HG02840 (cell line): Measurements from ENCODE around the gene UBXN6.

ENCODE experiments used
- ATAC-seq: cut with Tn5 transposase; IDR thresholded peaks from one replicate; pipeline ENCODE4 v1.9.1; 2021; ENCODE audit warnings: mild to moderate bottlenecking, moderate library complexity, moderate number of reproducible peaks; ENCODE audit not compliant: unreplicated experiment, low FRiP score

UBXN6 gene

GRCh38 chr19:4443188-4443587 is 14.4 kb downstream of the UBXN6 start:
- ATAC-seq: no peak

DNA sequence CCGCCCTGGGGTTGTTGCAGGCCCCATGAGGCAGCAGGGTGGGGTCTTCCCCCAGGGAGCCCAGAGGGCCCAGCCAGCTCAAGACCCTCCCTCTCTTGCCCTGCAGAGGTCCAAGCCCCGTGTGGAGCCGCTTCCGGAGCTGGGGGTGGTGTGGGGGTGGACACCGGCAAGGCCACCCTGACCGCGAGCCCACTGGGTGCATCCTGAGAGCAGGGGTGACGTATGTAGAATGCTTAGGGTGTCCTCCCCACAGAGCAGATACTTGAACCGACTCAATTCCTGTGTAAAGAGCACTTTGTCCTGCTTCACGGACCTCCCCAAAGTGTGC is 14.8 kb downstream of the UBXN6 start:
- no peak for ATAC-seq

DNA sequence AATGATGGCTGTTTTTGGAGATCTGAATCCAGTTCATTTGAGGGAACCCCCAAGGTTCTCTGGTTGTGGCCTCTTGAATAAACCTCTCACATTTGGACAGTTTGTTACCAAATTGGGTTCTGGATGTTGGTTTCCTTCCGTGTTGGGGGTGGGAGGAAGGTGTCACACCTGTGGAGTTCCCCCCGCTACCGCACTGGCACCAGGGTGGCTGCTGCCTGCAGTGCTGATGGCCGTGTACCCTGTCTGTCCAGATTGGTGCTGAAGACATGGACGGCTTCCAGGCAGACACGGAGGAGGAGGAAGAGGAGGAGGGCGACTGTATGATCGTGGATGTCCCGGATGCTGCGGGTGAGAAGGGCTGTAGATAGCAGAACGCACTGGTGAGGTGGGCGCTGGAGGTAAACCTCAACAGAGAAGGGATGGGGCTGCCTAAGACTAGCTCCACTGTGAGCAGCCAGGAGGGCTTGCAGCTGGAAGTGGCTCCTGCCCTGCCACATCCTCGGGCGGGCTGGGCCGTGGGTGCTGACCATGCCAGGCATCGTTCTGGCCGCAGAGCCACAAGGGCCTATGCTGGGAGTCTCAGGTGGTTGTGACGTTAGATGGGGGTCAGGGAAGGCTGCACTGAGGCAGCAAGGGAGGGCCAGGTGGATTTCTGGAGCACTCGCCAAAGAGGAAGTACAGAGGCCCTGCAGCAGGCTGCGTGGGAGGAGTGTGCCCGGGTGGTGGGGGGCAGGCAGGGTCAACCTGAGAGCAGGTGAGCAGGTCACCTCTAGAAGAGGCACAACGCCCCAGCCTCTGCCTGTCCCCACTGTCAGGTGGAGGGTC is 15.4 kb downstream of the UBXN6 start:
- no peak for ATAC-seq

GRCh38 chr19:4439243-4439642 is 18.4 kb downstream of the UBXN6 start:
- no peak for ATAC-seq

- ATAC-seq: no peak
Observed at GRCh38 chr19:4437103-4437502, 20.5 kb downstream of the UBXN6 start.

GRCh38 chr19:4436231-4436630 is 21.4 kb downstream of the UBXN6 start:
- ATAC-seq: no peak

- no peak for ATAC-seq
Observed at GRCh38 chr19:4434391-4434790, 23.2 kb downstream of the UBXN6 start.

DNA sequence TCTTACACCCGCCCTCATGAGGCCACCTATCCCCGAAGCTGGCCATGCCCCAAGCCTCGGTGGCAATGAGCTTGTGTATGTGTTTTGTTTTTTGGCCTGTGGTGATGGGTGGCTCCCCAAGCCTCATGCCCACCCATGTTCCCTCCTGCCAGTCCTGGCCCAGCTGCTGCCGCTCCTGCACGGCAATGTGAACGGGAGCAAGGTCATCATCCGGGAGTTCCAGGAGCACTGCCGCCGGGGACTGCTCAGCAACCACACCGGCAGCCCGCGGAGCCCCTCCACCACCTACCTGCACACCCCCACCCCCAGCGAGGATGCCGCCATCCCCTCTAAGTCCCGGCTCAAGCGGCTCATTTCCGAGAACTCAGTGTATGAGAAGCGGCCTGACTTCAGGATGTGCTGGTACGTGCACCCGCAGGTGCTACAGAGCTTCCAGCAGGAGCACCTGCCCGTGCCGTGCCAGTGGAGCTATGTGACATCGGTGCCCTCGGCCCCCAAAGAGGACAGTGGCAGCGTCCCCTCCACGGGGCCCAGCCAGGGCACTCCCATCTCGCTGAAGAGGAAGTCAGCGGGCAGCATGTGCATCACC is 24.6 kb downstream of the UBXN6 start:
- ATAC-seq: no peak

GRCh38 chr19:4431808-4432674 is 25.6 kb downstream of the UBXN6 start:
- no peak for ATAC-seq

DNA sequence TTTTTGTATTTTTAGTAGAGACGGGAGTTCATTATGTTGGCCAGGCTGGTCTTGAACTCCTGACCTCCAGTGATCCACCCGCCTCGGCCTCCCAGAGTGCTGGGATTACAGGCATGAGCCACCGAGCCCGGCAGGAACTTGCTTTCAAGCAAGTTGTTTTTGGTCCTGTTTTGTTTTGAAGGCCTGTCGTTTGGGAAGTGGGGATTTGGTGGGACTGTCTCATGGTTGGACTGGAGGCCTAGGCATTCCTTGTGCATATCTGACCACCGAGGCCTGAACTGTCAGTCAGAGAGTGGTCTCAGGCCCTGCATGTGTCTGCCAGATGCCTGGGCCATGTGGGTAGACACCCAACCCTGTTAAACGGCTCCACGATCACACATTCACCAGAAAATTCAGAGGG is 26.3 kb downstream of the UBXN6 start:
- ATAC-seq: no peak

DNA sequence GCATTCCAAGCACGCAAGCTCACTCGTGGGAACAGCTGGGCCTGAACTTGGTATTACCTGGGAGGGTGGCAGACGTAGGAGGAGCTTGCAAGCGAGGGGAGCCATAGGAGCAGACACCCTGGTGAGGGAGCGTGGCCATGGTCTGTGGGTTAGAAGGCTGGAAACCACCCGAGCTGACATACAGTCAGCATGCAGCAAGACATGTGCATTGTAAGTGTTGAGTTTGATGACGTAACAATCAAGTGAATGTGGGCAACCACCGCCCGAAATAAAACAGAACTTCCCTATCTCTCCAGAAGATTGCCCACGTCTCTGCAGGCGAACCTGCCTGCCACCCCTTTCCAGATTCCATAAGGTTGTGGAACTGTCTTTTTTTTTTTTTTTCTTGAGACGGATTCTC is 26.8 kb downstream of the UBXN6 start:
- no peak for ATAC-seq

DNA sequence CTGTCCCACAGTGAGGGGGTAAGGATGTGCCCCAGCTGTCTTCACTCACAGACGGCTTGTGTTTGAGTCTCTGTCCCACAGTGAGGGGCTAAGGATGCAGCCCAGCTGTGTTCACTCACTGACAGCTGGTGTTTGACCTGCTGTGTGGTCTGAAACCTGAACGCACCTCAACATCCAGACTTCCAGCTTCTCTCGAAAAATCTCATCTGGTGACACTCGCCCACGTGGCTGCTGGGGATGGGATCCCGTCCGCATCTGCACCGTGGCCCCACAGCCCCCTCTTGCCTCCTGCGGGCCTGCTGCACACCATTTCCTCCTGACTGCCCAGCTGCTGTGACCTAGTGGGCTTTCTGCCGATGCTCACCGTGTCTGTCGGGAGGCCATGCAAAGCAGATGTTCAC is 27.8 kb downstream of the UBXN6 start:
- no peak for ATAC-seq

DNA sequence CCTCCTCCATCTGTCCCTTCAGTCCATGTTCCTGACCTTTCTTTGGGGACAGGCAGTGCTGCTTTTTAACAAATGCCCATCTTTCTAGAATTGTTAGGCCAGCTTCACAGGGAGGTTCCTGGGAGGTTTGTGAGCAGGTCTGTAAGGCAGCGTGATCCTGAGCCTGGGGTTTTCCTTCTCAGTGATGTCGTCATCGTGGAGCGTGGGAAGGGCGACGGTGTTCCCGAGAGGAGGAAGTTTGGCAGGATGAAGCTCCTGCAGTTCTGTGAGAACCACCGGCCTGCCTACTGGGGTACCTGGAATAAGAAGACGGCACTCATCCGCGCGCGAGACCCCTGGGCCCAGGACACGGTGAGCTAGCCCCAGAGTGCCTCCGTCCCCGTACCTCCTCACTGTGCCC is 28.3 kb downstream of the UBXN6 start:
- no peak for ATAC-seq

- ATAC-seq: no peak
Observed at GRCh38 chr19:4428326-4428975, 29.1 kb downstream of the UBXN6 start.

GRCh38 chr19:4425537-4425936 is 32.1 kb downstream of the UBXN6 start:
- ATAC-seq: no peak

GRCh38 chr19:4423416-4424126 is 34.0 kb downstream of the UBXN6 start:
- ATAC-seq: no peak

DNA sequence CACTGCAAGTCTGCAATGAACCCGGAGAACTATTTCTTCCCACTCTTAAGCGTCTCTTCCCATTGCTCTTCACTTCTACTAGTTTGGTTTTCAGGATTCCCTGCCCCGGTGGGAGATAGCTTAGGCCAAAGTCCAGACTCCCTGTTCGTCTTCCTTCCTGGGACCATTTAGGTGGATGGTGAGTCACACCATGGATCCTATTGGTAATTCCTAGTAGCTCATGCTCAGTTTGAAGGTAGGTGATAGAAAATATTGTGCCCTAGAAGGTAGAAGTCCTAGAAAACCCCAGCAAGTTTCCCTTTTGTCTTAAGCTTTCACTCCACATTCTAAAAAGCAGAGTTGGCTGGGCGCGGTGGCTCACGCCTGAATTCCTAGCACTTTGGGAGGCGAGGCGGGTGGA is 41.3 kb downstream of the UBXN6 start:
- ATAC-seq: no peak

- no peak for ATAC-seq
Observed at GRCh38 chr19:4415352-4415751, 42.2 kb downstream of the UBXN6 start.

- no peak for ATAC-seq
Observed at GRCh38 chr19:4414800-4415321, 42.7 kb downstream of the UBXN6 start.

GRCh38 chr19:4414144-4414799 is 43.3 kb downstream of the UBXN6 start:
- ATAC-seq: no peak
